GM12878 (cell line): ENCODE measurements around the gene A2ML1. TPM values are rescaled to one million over a fixed set of nuclear protein-coding genes. Genes with fewer than 3 reads are reported as not detected.

ENCODE experiments used
- ATAC-seq: fragments of 200-7000 bp; cut with Tn5 transposase; 3 replicates; pipeline ENCODE4 v1.9.1; 2020; ENCODE audit warnings: mild to moderate bottlenecking, moderate library complexity
- BruUV-seq: library from RNA; stranded (reverse); fragments of 400-500 nt; replicated peaks from 2 replicates; lab custom pipeline; 2021; lab: Mats Ljungman, UMichigan
- CTCF ChIA-PET: fragments of 300-600 bp; sonication (Branson Sonifier 250); formaldehyde crosslinking; extraction: SDS; loops from one replicate; lab custom pipeline; 2021; ENCODE audit warnings: inconsistent platforms; lab: Yijun Ruan, JAX
- POLR2A ChIA-PET: fragments of 350-600 bp; formaldehyde crosslinking; extraction: SDS; loops from one replicate; lab custom pipeline; 2021; ENCODE audit warnings: inconsistent platforms; lab: Charles Lee
- RAD21 ChIA-PET: fragments of 300-600 bp; sonication (Branson Sonifier 250); formaldehyde crosslinking; loops from one replicate; lab custom pipeline; 2023; ENCODE audit warnings: antibody characterized with exemption; ENCODE audit not compliant: unreplicated experiment; lab: Charles Lee
- SMC1A ChIA-PET: fragments of 300-600 bp; sonication (Branson Sonifier 250); formaldehyde crosslinking; loops from one replicate; lab custom pipeline; 2023; ENCODE audit not compliant: unreplicated experiment, uncharacterized antibody; lab: Charles Lee
- DNase-seq: peaks from one replicate; pipeline ENCODE4 v3.0.0-alpha.2; 2011; ENCODE audit warnings: low read depth, low spot score
- FAIRE-seq: peaks from 3 replicates; lab custom pipeline; 2011; peaks lifted over from hg19 to GRCh38; lab: Jason Lieb, UNC
- H2AFZ ChIP-seq: 2 replicates; pipeline ENCODE4 v1.6.0; 2011; ENCODE audit warnings: low read depth, low read length, control low read depth; ENCODE audit not compliant: control insufficient read depth
- H3K27ac ChIP-seq: 2 replicates; pipeline ENCODE4 v1.5.1; 2011; ENCODE audit warnings: control low read depth; ENCODE audit not compliant: control insufficient read depth, insufficient read depth
- H3K27me3 ChIP-seq, 2 experiments: replicated peaks in 1 of 2; 2 replicates each; pipeline versions ENCODE4 v1.6.0 to v1.6.1; 2011; ENCODE audit warnings: low read length in 1 of 2; ENCODE audit not compliant: control insufficient read depth in 2 of 2, insufficient read depth in 2 of 2
- H3K36me3 ChIP-seq, 2 experiments: 2 replicates each; pipeline ENCODE4 v1.5.1; 2011; ENCODE audit warnings: low read length in 1 of 2; ENCODE audit not compliant: control insufficient read depth in 2 of 2, insufficient read depth in 2 of 2
- H3K4me1 ChIP-seq: 2 replicates; pipeline ENCODE4 v1.6.1; 2011; ENCODE audit warnings: mild to moderate bottlenecking, low read length, moderate library complexity, mixed read lengths; ENCODE audit not compliant: control insufficient read depth, insufficient read depth
- H3K4me2 ChIP-seq: 2 replicates; pipeline ENCODE4 v1.6.0; 2011; ENCODE audit warnings: control low read depth; ENCODE audit not compliant: control insufficient read depth, insufficient read depth
- H3K4me3 ChIP-seq: fragments of 200-600 bp; sonication (generic); 2 replicates; pipeline ENCODE4 v1.5.1; 2016
- H3K79me2 ChIP-seq: 2 replicates; pipeline ENCODE4 v1.6.0; 2011; ENCODE audit warnings: low read length; ENCODE audit not compliant: control insufficient read depth, insufficient read depth
- H3K9ac ChIP-seq: 2 replicates; pipeline ENCODE4 v1.8.0; 2011; ENCODE audit warnings: low read length, control low read depth, mixed read lengths; ENCODE audit not compliant: control insufficient read depth, insufficient read depth
- H3K9me3 ChIP-seq: replicated peaks from 3 replicates; pipeline ENCODE4 v1.5.1; 2011; ENCODE audit warnings: mild to moderate bottlenecking, low read length; ENCODE audit not compliant: control insufficient read depth, insufficient read depth
- H4K20me1 ChIP-seq: 2 replicates; pipeline ENCODE4 v1.6.0; 2011; ENCODE audit not compliant: control insufficient read depth, insufficient read depth
- CHD4 ChIP-seq: fragments of 200-600 bp; sonication (generic); IDR thresholded peaks from 2 replicates; pipeline ENCODE4 v1.6.1; 2016; ENCODE audit warnings: mild to moderate bottlenecking
- CREM ChIP-seq: IDR thresholded peaks from 2 replicates; pipeline ENCODE4 v1.6.1; 2014; ENCODE audit warnings: antibody characterized with exemption, low read depth
- EGR1 ChIP-seq, 2 experiments: IDR thresholded peaks; 1 replicate in 1 of 2; 2 replicates in 1 of 2; pipeline ENCODE4 v1.6.1; 2011 to 2012; ENCODE audit warnings: low read depth in 2 of 2, low read length in 2 of 2, borderline replicate concordance in 1 of 2, mild to moderate bottlenecking in 1 of 2, moderate library complexity in 1 of 2
- FOXK2 ChIP-seq: fragments of 450-650 bp; IDR thresholded peaks from 2 replicates; pipeline ENCODE4 v1.6.1; 2017; ENCODE audit warnings: mild to moderate bottlenecking, moderate library complexity
- PAX8 ChIP-seq: fragments of 450-650 bp; IDR thresholded peaks from 2 replicates; pipeline ENCODE4 v1.6.1; 2017; ENCODE audit warnings: mild to moderate bottlenecking, moderate library complexity
- SREBF1 ChIP-seq: IDR thresholded peaks from 2 replicates; pipeline ENCODE4 v1.6.1; 2012; ENCODE audit warnings: mild to moderate bottlenecking, low read length
- ZBED1 ChIP-seq: IDR thresholded peaks from 2 replicates; pipeline ENCODE4 v1.6.1; 2016; ENCODE audit warnings: borderline replicate concordance
- WGBS: methylation state at CpG from one replicate; pipeline ENCODE4 v1.1.6; 2016; ENCODE audit warnings: low lambda C conversion rate; ENCODE audit not compliant: insufficient replicate concordance, insufficient coverage; ENCODE audit errors: missing lambda C conversion rate; 5-methylcytosine and 5-hydroxymethylcytosine counted together
- in situ Hi-C: fragments of 300-500 bp; cut with MboI; formaldehyde crosslinking; loops from 9 replicates; pipeline ENCODE4 v1.14.3; 2018; ENCODE audit warnings: mixed read lengths
- intact Hi-C: fragments of 100-400 bp; cut with micrococcal nuclease; formaldehyde crosslinking; loops from one replicate; pipeline ENCODE4 v1.14.2; 2022; ENCODE audit not compliant: unreplicated experiment
- polyA plus RNA-seq, 11 experiments: library from polyadenylated mRNA; depleted of rRNA in 4 of 11; unstranded in 6 of 11; stranded (reverse) in 5 of 11; fragments of >200 nt; fragmentation: Nextera tagmentation in 4 of 11; fragmentation: Illumina TruSeq in 1 of 11; extraction: Ambion mirVana in 4 of 11; extraction: Trizol in 1 of 11; gene quantifications; 1 replicate in 1 of 11; 2 replicates in 10 of 11; pipeline versions ENCODE4 v1.2.1 to v1.2.3, GENCODE V29; 2011 to 2016; ENCODE audit warnings: inconsistent platforms in 2 of 11, missing spikeins in 2 of 11, low read depth in 1 of 11
- total RNA-seq, 4 experiments: library from RNA; depleted of rRNA in 3 of 4; stranded (reverse); fragments of >200 nt in 3 of 4; fragmentation: Illumina TruSeq in 1 of 4; extraction: Trizol in 1 of 4; gene quantifications; 2 replicates each; pipeline versions ENCODE4 v1.2.1 to v1.2.3, GENCODE V29; 2013 to 2021
- TF ChIP-seq, protein P1 (sequence below): IDR thresholded peaks from 2 replicates; pipeline ENCODE4 v1.6.1; 2011; ENCODE audit warnings: borderline replicate concordance, low read depth, mild to moderate bottlenecking, moderate library complexity, low read length; ENCODE audit not compliant: insufficient read depth, poor library complexity, severe bottlenecking
- TF ChIP-seq, protein P2 (sequence below): fragments of 450-650 bp; IDR thresholded peaks from 2 replicates; pipeline ENCODE4 v1.6.1; 2018; ENCODE audit warnings: borderline replicate concordance, mild to moderate bottlenecking; ENCODE audit not compliant: partially characterized antibody

Gene A2ML1
- total and polyA plus RNA-seq, 10 of the 15 experiments (the other 5 are each of a cell fraction or from before 2014, with no cell fraction given) = not detected

GRCh38 chr12:8831116-8831515 is 8.7 kb downstream of the A2ML1 start:
- H3K9ac ChIP-seq = no peak overlapping the region
- 63% methylated on average over 9 of the region's 9 CpGs for WGBS
- intact Hi-C loops = no loop called here
- H2AFZ ChIP-seq = no peak overlapping the region
- no peaks in the 10 kb centered on the region for H3K36me3 ChIP-seq
- POLR2A ChIA-PET = no interaction called here
- no peaks in the 10 kb centered on the region for H3K79me2 ChIP-seq
- DNase-seq (no peak), FAIRE-seq (no peak), ATAC-seq (no peak)
- H3K9me3 ChIP-seq = no peaks in the 10 kb centered on the region
- no peaks in the 10 kb centered on the region for H3K27me3 ChIP-seq
- H3K4me1 ChIP-seq = no peaks in the 10 kb centered on the region
- no TSS peak for BruUV-seq
- H3K4me2 ChIP-seq = no peak overlapping the region
- TF ChIP-seq CREM (no peak), EGR1 (IDR thresholded peaks at IDR 0.05; ENCODE audit: borderline replicate concordance in 1 of 2, low read depth in 2 of 2, low read length in 2 of 2) (no peak), SREBF1 (no peak), PAX8 (no peak), CHD4 (no peak), FOXK2 (no peak), ZBED1 (no peak)
- TF ChIP-seq, protein P1, sequence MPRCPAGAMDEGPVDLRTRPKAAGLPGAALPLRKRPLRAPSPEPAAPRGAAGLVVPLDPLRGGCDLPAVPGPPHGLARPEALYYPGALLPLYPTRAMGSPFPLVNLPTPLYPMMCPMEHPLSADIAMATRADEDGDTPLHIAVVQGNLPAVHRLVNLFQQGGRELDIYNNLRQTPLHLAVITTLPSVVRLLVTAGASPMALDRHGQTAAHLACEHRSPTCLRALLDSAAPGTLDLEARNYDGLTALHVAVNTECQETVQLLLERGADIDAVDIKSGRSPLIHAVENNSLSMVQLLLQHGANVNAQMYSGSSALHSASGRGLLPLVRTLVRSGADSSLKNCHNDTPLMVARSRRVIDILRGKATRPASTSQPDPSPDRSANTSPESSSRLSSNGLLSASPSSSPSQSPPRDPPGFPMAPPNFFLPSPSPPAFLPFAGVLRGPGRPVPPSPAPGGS = no peak
- TF ChIP-seq, protein P2, sequence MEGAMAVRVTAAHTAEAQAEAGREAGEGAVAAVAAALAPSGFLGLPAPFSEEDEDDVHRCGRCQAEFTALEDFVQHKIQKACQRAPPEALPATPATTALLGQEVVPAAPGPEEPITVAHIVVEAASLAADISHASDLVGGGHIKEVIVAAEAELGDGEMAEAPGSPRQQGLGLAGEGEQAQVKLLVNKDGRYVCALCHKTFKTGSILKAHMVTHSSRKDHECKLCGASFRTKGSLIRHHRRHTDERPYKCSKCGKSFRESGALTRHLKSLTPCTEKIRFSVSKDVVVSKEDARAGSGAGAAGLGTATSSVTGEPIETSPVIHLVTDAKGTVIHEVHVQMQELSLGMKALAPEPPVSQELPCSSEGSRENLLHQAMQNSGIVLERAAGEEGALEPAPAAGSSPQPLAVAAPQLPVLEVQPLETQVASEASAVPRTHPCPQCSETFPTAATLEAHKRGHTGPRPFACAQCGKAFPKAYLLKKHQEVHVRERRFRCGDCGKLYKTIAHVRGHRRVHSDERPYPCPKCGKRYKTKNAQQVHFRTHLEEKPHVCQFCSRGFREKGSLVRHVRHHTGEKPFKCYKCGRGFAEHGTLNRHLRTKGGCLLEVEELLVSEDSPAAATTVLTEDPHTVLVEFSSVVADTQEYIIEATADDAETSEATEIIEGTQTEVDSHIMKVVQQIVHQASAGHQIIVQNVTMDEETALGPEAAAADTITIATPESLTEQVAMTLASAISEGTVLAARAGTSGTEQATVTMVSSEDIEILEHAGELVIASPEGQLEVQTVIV = no peak
- no peak overlapping the region for H3K27ac ChIP-seq
- in situ Hi-C loops = no loop called here
- no peak overlapping the region for H3K4me3 ChIP-seq
- RAD21 ChIA-PET = no interaction called here
- CTCF ChIA-PET = interaction anchor here (1.1 to 1.6 kb wide), 2 partner anchors 29 to 287 kb away, joined by 4 read pairs; no protein-coding TSS in a partner anchor
- SMC1A ChIA-PET = no interaction called here
- H4K20me1 ChIP-seq = no peaks in the 10 kb centered on the region
